ENCODE measurements around the gene HORMAD1.

DNA sequence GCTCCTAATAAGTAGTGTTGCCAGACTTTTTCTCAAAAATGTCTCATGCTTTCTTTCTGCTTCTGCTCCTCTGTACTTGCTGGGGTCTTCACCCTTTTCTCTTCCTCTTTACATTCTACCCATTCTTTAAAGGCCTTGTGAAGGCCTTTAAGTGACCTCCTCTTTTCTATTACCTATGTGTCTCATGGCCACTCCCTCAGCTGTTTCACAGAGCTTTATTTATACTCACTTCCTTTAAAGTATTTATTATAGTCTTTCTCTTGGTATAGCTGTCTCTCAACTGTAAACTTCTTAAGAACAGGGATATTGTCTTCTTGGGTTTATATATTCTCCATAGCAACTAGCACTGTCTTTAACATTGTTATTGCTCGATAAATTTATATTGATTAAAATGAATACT, 24.5 kb downstream of the HORMAD1 start:
- TF ChIP-seq, protein P1, sequence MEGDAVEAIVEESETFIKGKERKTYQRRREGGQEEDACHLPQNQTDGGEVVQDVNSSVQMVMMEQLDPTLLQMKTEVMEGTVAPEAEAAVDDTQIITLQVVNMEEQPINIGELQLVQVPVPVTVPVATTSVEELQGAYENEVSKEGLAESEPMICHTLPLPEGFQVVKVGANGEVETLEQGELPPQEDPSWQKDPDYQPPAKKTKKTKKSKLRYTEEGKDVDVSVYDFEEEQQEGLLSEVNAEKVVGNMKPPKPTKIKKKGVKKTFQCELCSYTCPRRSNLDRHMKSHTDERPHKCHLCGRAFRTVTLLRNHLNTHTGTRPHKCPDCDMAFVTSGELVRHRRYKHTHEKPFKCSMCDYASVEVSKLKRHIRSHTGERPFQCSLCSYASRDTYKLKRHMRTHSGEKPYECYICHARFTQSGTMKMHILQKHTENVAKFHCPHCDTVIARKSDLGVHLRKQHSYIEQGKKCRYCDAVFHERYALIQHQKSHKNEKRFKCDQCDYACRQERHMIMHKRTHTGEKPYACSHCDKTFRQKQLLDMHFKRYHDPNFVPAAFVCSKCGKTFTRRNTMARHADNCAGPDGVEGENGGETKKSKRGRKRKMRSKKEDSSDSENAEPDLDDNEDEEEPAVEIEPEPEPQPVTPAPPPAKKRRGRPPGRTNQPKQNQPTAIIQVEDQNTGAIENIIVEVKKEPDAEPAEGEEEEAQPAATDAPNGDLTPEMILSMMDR (IDR thresholded peaks at IDR 0.05) = no peak
- TF ChIP-seq POLR2A (IDR thresholded peaks at IDR 0.05) (no peak), POLR2AphosphoS5 (IDR thresholded peaks at IDR 0.05) (no peak)
